Heart left ventricle (tissue), 16 donors: ENCODE results near the gene UMODL1. TPM values are rescaled to one million over a fixed set of nuclear protein-coding genes. Genes with fewer than 3 reads are reported as not detected.

Experiments used
- ATAC-seq, 4 donors: fragments of 200-7000 bp; cut with Tn5 transposase; one replicate each; pipeline ENCODE4 v1.9.1; 2020 to 2022; ENCODE audit warnings: moderate library complexity in 4 of 4, mild to moderate bottlenecking in 3 of 4, moderate number of reproducible peaks in 1 of 4
- DNase-seq, 5 donors: peaks; one replicate each; pipeline ENCODE4 v3.0.0-alpha.2; 2020
- H3K27ac ChIP-seq, 12 donors: fragments of 200-600 bp; sonication (generic) in 4 of 12; one replicate each; pipeline versions ENCODE4 v1.5.0 to v1.8.0; 2016 to 2022; ENCODE audit warnings: mild to moderate bottlenecking in 2 of 12
- H3K27me3 ChIP-seq, 9 donors: fragments of 200-600 bp; sonication (generic) in 2 of 9; one replicate each; pipeline versions ENCODE4 v1.5.1 to v1.8.0; 2016 to 2022; ENCODE audit warnings: mild to moderate bottlenecking in 3 of 9
- H3K36me3 ChIP-seq, 9 donors: fragments of 200-600 bp; sonication (generic) in 2 of 9; one replicate each; pipeline versions ENCODE4 v1.5.0 to v1.8.0; 2018 to 2022; ENCODE audit warnings: mild to moderate bottlenecking in 2 of 9
- H3K4me1 ChIP-seq, 12 donors: fragments of 200-600 bp; sonication (generic) in 4 of 12; one replicate each; pipeline versions ENCODE4 v1.5.0 to v1.8.0; 2016 to 2022; ENCODE audit warnings: mild to moderate bottlenecking in 3 of 12
- H3K4me3 ChIP-seq, 12 donors: fragments of 200-600 bp; sonication (generic) in 4 of 12; one replicate each; pipeline versions ENCODE4 v1.5.0 to v1.8.0; 2017 to 2022; ENCODE audit warnings: mild to moderate bottlenecking in 9 of 12, moderate library complexity in 4 of 12
- H3K9me3 ChIP-seq, 12 donors: fragments of 200-600 bp; sonication (generic) in 4 of 12; one replicate each; pipeline versions ENCODE4 v1.5.0 to v1.8.0; 2016 to 2022; ENCODE audit warnings: mild to moderate bottlenecking in 1 of 12
- CTCF ChIP-seq, 12 donors: fragments of 200-600 bp; sonication (generic) in 4 of 12; IDR thresholded peaks; one replicate each; pipeline versions ENCODE4 v1.5.0 to v1.8.0; 2018 to 2022; ENCODE audit warnings: antibody characterized with exemption in 12 of 12, mild to moderate bottlenecking in 5 of 12
- POLR2A ChIP-seq, 2 donors: fragments of 450-650 bp; IDR thresholded peaks; one replicate each; pipeline ENCODE4 v1.6.1; 2017; ENCODE audit warnings: antibody characterized with exemption in 2 of 2, mild to moderate bottlenecking in 2 of 2, moderate library complexity in 2 of 2
- WGBS, 4 donors: extraction: QIAGEN DNeasy Blood & Tissue Kit in 2 of 4; methylation state at CpG; one replicate each; pipeline versions ENCODE4 v1.1.5 to v1.1.7; 2013 to 2018; 5-methylcytosine and 5-hydroxymethylcytosine counted together
- intact Hi-C, 10 donors: fragments of 100-400 bp; cut with DNase I; formaldehyde crosslinking; loops; one replicate each; pipeline versions ENCODE4 v1.11.1 to v1.14.2; 2022
- polyA plus RNA-seq, 2 donors: library from polyadenylated mRNA; stranded (reverse); fragments of 200-250 nt; gene quantifications; one replicate each; pipeline ENCODE4 v1.2.3, GENCODE V29; 2013
- total RNA-seq, 9 donors: library from RNA; depleted of rRNA in 2 of 9; stranded (reverse); fragments of >200 nt in 2 of 9; fragmentation: NEBNext Ultra II Directional in 3 of 9; extraction: Animal tissue kit (Norgen Biotek cat#: 25700) in 3 of 9; gene quantifications; one replicate each; pipeline versions ENCODE4 v1.1.0 to v1.2.4, GENCODE V29; 2016 to 2023
- donor health status: ischemic (EF 13 %, LVEDD 7.1; RV severe dilation, severe dysfunction).
- donor health status: healthy with polysubstance abuse.
- donor health status: DM: no; HTN: yes; CAD: no.
- donor health status: DM: no; HTN: no; CAD: no.
- donor health status: ischemic (EF 25% LVEDD 6.9; RV normal size, moderate dysfunction).
- donor health status: ischemic (EF 25% LVEDD 5.7; RV mildly dilated, moderate dysfunction).
- donor health status: healthy.
- donor health status: DM: yes; HTN: yes; CAD: no.
- donor health status: ischemic (EF 35%, LVEDD 5.7; RV mildly dilated, moderate dysfunction).
- donor health status: nonischemic (EF 11% LVEDD 7.7; RV severe dilation, severe dysfunction).
- donor health status: DM: yes; HTN: yes; CAD: no.
- donor health status: PGD.
- donor health status: ischemic (EF 29% LVEDD 5.4; RV normal size, mild dysfunction).
- donor health status: nonischemic (EF 23%, LVEDD 6.1; RV moderate dilation, normal function).

The UMODL1 gene
- total and polyA plus RNA-seq, 11 donors: 0.07 to 0.19 TPM; not detected in 9

- Histone ChIP-seq H3K27me3 (no peaks in the 10 kb centered on the region), H3K27ac (peak overlapping the region in 1 of 12 donors; percentile 15), H3K36me3 (no peaks in the 10 kb centered on the region), H3K4me3 (no peak overlapping the region), H3K9me3 (no peaks in the 10 kb centered on the region), H3K4me1 (peaks cover 0 to 23% (median 0%) of the 10 kb centered on the region in 12 donors)
- 60 to 78% (median 74%) methylated on average over 8 of the region's 8 CpGs for WGBS, 4 donors
- peak in 1 of 4 donors; percentile 31 for ATAC-seq
- DNase-seq: peak in 1 of 5 donors; percentile 23
- intact Hi-C loops: no loop called here
- no peak for TF ChIP-seq POLR2A (IDR thresholded peaks at IDR 0.05)
- TF ChIP-seq CTCF (IDR thresholded peaks at IDR 0.05): no peak
These were observed 10.0 kb downstream of the UMODL1 start for GRCh38 chr21:42081138-42081537.

GRCh38 chr21:42081931-42082381 is 10.8 kb downstream of the UMODL1 start:
- intact Hi-C loops: no loop called here
- no peaks in the 10 kb centered on the region for H3K36me3 ChIP-seq
- 84 to 89% (median 84%) methylated on average over 15 to 18 of the region's 18 CpGs for WGBS, 4 donors
- no peaks in the 10 kb centered on the region for H3K9me3 ChIP-seq
- no peak for ATAC-seq
- H3K4me1 ChIP-seq: peaks cover 0 to 23% (median 0%) of the 10 kb centered on the region in 12 donors
- no peaks in the 10 kb centered on the region for H3K27me3 ChIP-seq
- H3K4me3 ChIP-seq: no peak overlapping the region
- no peak overlapping the region for H3K27ac ChIP-seq
- TF ChIP-seq POLR2A (IDR thresholded peaks at IDR 0.05): no peak
- TF ChIP-seq CTCF (IDR thresholded peaks at IDR 0.05): no peak
- peak in 1 of 5 donors; percentile 53 for DNase-seq

DNA sequence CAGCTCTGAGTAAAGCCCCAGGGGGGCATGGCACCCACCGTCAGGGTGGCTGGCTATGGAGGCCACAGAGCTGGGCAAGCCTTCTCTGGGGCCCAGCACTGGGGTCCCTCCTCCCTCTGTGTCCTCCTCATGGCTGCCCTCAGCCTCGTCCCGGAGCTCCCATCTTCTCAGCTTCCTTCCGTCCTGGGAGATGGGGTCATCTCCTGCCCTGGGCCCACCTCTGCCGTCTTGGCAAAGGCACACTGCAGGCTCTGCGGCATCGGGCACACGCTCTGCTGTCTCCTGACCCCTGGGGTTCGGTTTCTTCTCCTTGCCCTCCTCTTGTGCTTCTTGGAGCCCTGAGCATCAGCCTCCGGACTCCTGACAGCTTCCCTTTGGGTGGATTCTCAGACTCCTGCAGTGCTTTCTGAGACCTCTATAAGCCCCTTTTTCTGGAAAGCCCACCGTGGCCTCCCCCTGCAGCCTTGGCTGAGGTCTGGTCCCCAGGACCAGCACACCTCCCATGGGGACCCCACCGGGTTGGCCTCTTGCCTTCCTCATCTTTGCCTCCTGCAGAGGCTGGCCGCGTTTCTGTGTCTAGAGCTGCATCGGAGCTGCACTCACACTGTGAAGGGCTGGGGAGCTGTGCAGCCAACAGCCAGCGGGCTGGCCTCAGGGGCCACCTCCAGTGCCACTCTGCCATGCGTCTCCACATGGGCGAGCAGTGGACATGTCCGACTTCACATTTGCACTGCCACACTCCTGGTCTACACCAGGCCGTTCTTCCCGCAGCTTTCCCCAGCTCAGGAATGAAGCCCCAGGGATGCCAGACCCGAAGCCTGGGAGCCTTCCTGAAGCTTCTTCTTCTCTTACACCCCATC is 11.6 kb downstream of the UMODL1 start:
- DNase-seq (peak in 1 of 5 donors; percentile 59), ATAC-seq (no peak)
- Histone ChIP-seq H3K27ac (no peak overlapping the region), H3K27me3 (no peaks in the 10 kb centered on the region), H3K36me3 (no peaks in the 10 kb centered on the region), H3K4me1 (peaks cover 0 to 23% (median 0%) of the 10 kb centered on the region in 12 donors), H3K9me3 (no peaks in the 10 kb centered on the region), H3K4me3 (no peak overlapping the region)
- TF ChIP-seq CTCF (IDR thresholded peaks at IDR 0.05): no peak
- no peak for TF ChIP-seq POLR2A (IDR thresholded peaks at IDR 0.05)
- 80 to 86% (median 83%) methylated on average over 20 to 22 of the region's 22 CpGs for WGBS, 4 donors
- intact Hi-C loops: no loop called here

DNA sequence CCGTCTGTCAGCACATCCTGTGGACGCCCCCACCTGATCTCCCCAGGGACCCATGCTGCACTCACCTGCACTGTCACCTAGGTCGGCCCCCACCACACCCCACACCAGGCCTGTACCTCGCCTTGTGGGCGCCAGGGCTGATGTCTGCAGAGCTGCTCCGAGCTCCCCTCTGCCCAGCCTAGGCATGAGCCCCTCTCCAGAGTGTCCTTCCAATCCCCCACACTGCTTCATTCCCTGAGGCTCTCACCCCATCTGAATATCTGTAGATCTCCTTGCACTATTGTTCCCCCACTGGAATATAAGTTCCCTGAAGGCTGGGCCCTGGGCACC is 12.2 kb downstream of the UMODL1 start:
- intact Hi-C loops: no loop called here
- no peak overlapping the region for H3K27ac ChIP-seq
- H3K4me3 ChIP-seq: no peak overlapping the region
- no peaks in the 10 kb centered on the region for H3K9me3 ChIP-seq
- no peaks in the 10 kb centered on the region for H3K36me3 ChIP-seq
- DNase-seq (peak in 1 of 5 donors; percentile 60), ATAC-seq (no peak)
- WGBS, 4 donors: 85 to 96% (median 88%) methylated on average over 6 of the region's 6 CpGs
- H3K4me1 ChIP-seq: peaks cover 0 to 23% (median 0%) of the 10 kb centered on the region in 12 donors
- TF ChIP-seq CTCF (IDR thresholded peaks at IDR 0.05): no peak
- no peak for TF ChIP-seq POLR2A (IDR thresholded peaks at IDR 0.05)
- H3K27me3 ChIP-seq: no peaks in the 10 kb centered on the region
